Left colon (tissue), 2 donors: Measurements from ENCODE around the gene ANKRD33. TPM values are rescaled to one million over a fixed set of nuclear protein-coding genes. Genes with fewer than 3 reads are reported as not detected.
A peak's percentile ranks its signal among the peaks of the same experiment; 100 is the strongest.

Source experiments
- ATAC-seq: fragments of 200-7000 bp; cut with Tn5 transposase; one replicate; pipeline ENCODE4 v1.9.1; 2020; ENCODE audit warnings: mild to moderate bottlenecking, moderate library complexity
- DNase-seq, 2 donors: peaks; one replicate each; pipeline ENCODE4 v3.0.0-alpha.2; 2020
- intact Hi-C, 2 donors: fragments of 100-400 bp; cut with DNase I in 1 of 2; cut with micrococcal nuclease in 1 of 2; formaldehyde crosslinking; loops; one replicate each; pipeline versions ENCODE4 v1.11.2 to v1.14.0; 2022; cut with DNase I, micrococcal nuclease
- total RNA-seq, 2 donors: library from RNA; stranded (reverse); fragmentation: NEBNext Ultra II Directional; extraction: Animal tissue kit (Norgen Biotek cat#: 25700); gene quantifications; one replicate each; pipeline ENCODE4 v1.2.1, GENCODE V29; 2021
- donor health status: DM: no; HTN: no; CAD: no.
- donor health status: DM: yes; HTN: yes; CAD: no.

The ANKRD33 gene
- total RNA-seq, 2 donors from 2014 or later = not detected

DNA sequence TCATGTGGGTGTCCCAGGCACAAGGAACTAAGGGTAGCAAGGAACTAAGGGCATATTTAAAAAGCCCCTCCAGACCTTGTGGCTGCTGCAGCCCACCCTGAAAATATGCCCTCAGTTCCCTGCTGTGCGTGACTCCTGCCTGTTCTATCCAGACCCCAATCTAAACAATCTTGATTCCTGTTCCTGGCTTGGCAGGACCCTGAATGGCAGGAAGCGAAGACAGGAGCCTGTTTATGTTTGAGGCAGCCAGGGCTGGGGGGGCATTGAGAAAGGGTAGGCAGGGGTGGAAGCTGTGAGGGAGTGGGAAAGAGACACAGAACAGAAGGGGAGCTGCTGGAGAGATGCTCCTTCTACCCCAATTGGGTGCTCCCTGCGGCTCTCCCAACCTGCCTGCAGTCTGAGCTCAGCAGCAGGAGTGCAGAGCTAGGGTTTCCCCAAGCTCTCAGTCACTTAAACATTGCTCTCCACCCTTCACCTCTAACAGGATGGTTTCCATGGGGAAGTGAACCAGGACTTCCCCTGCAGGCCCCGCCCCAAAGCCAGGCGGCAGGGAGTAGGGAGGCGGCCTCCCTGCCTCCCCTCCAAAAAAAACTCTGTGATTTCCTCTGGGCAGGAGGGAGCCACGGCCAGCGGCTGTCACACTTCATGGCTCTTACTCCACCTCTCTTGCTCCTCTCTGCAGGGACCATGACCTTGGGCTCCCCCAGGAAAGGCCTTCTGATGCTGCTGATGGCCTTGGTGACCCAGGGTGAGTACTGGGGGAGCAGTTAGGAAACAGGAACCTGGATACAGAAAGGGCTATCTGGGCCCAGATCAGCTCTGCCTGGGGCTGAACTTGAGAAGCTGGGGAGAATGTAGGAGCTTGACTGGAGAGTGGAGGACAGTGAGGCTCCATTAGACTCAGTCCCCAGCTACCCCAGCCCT, 24.1 kb downstream of the ANKRD33 start:
- intact Hi-C loops = no loop called here
- peak; percentile 60 for ATAC-seq
- no peak for DNase-seq

- DNase-seq = no peak
- intact Hi-C loops = no loop called here
- ATAC-seq = no peak
Measured at GRCh38 chr12:51913071-51914033, 25.4 kb downstream of the ANKRD33 start.

GRCh38 chr12:51914034-51914923, 26.4 kb downstream of the ANKRD33 start:
- ATAC-seq (no peak), DNase-seq (no peak)
- intact Hi-C loops = no loop called here

DNA sequence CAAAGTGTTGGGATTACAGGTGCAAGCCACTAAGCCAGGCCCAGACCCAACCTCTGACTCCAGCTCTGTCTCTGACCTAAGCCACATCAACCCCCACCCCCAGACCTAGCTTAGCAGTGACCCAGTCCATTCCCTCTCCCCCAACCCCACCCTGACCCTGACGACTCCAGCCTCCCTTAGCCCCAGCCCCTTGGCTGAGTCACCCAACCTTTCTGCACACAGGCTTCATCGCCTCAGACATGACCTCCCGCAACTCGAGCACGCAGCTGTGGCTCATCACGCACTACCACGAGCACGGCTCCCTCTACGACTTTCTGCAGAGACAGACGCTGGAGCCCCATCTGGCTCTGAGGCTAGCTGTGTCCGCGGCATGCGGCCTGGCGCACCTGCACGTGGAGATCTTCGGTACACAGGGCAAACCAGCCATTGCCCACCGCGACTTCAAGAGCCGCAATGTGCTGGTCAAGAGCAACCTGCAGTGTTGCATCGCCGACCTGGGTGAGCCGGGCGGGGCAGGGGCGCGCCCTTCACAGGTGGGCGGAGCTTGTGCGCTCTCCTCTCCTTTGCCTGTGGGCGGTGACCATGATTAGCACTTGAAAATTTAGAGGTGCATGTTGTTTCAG, 27.2 kb downstream of the ANKRD33 start:
- peak; percentile 18 for ATAC-seq
- intact Hi-C loops = no loop called here
- DNase-seq = no peak

DNA sequence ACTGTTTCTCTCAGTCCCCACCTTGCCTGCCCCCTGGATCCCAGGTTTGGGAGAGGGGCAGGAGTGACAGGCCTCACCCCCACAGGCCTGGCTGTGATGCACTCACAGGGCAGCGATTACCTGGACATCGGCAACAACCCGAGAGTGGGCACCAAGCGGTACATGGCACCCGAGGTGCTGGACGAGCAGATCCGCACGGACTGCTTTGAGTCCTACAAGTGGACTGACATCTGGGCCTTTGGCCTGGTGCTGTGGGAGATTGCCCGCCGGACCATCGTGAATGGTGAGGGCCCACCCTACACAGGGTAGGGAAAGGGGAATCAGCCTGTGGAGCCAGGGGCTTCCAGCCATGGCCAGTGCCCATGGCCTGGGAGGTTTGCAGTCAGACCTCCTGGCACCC, 28.0 kb downstream of the ANKRD33 start:
- ATAC-seq (no peak), DNase-seq (no peak)
- intact Hi-C loops = no loop called here

GRCh38 chr12:51917041-51917590, 29.2 kb downstream of the ANKRD33 start:
- DNase-seq = no peak
- intact Hi-C loops = no loop called here
- ATAC-seq = no peak

- intact Hi-C loops = no loop called here
- no peak for DNase-seq
Measured at GRCh38 chr12:51917746-51918453, 30.0 kb downstream of the ANKRD33 start.

DNA sequence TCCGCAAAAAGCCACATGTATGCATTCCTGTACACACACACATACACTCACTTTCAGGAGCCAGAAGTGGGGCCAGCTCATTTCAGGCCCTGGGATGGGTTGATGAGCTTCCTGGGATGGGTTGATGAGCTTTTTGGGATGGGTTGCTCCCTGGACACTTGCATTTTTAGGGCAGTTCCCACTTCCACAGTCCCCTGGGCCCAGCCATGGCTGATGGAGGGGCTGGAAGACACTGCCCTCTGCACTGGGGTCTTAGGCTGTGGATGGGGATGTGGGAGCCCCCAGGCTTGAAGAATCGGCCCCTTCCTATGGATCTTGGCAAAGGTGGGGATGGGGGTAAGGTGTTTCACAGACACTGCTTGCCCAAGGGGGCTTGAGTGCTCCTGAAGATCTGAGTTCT, 32.1 kb downstream of the ANKRD33 start:
- no peak for ATAC-seq
- no peak for DNase-seq
- intact Hi-C loops = loop anchor here in 1 of 2 donors (10.0 kb wide), 1 partner anchor 65 kb away; no protein-coding TSS in a partner anchor

More at GRCh38 chr12:51917746-51918453, 30.0 kb downstream of the ANKRD33 start:
- no peak for ATAC-seq

DNA sequence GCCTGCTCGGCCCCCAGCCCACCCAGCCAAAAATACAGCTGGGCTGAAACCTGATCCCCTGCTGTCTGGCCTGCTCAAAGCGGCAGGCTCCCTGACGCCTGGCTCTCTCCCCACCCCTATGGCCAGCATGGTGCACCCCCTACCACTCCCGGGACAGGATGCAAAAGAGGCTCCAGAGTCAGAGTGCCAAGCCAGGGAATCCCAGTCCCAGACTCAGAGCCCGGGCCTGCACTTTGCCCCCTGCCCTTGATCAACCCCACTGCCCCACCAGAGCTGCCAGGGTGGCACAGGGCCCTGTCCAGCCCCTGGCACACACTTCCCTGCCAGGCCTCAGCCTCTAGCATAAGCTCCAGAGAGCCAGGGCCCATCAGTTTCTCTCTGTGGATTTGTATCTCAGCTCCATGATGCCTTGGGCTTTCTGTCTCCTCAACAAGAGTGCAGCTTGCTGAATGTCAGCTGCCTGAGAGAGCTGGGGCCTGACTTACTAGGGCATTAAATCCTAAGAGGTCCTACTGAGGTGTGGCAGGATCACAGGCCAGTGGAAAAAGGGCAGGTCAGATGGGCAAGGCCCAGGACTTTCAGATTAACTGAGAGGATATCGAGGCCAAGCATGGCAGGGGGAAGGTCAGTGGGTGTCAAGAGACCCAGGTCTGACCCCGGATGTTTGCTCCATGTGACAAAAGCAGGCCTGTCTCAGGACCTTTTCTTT, 33.3 kb downstream of the ANKRD33 start:
- ATAC-seq (no peak), DNase-seq (no peak)
- intact Hi-C loops = loop anchor here in 1 of 2 donors (10.0 kb wide), 1 partner anchor 64 kb away; no protein-coding TSS in a partner anchor

DNA sequence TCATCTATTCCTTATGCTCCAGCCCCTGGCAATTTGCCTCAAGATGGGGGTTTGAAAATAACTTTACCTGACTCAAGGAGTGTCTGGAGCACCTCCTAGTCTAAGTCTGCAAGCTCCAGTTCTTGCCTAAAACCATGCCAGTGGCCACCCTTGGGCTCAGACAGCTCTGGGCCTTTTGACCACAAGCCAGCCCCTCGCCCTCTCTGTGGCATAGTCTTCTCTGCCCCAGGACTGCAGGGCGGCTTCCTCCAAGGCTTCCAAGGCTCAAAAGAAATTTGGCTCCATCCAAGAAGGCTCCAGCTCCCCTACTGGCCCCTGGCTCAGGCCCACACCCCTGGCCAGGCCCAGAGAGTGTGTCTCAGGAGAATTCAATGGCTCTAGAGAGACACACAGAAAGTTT, 34.2 kb downstream of the ANKRD33 start:
- intact Hi-C loops = loop anchor here in 1 of 2 donors (10.0 kb wide), 1 partner anchor 63 kb away; no protein-coding TSS in a partner anchor
- no peak for ATAC-seq
- no peak for DNase-seq

GRCh38 chr12:51922762-51923505, 35.0 kb downstream of the ANKRD33 start:
- DNase-seq = peak; percentile 45 to 65
- intact Hi-C loops = loop anchor here in 1 of 2 donors (10.0 kb wide), 1 partner anchor 62 kb away; no protein-coding TSS in a partner anchor
- ATAC-seq = peak; percentile 75

GRCh38 chr12:51923506-51924365, 35.8 kb downstream of the ANKRD33 start:
- intact Hi-C loops = loop anchor here in 1 of 2 donors (10.0 kb wide), 1 partner anchor 61 kb away; no protein-coding TSS in a partner anchor
- DNase-seq = peak in 1 of 2 donors; percentile 80
- peak; percentile 70 for ATAC-seq

- no peak for DNase-seq
- intact Hi-C loops = loop anchor here in 1 of 2 donors (10.0 kb wide), 1 partner anchor 60 kb away; no protein-coding TSS in a partner anchor
- ATAC-seq = no peak
Measured at GRCh38 chr12:51924551-51925319, 36.8 kb downstream of the ANKRD33 start.
